Measurements from ENCODE around the gene KRT81.
"Not testable (repeated sequence)": the region's sequence is repeated elsewhere in the genome, so short reads cannot be mapped to it uniquely, and the experiment has no call there.

KRT81 gene

GRCh38 chr12:52251367-52252051 lies 39.8 kb downstream of the KRT81 start:
- no peak for DNase-seq

GRCh38 chr12:52250048-52250990 lies 41.0 kb downstream of the KRT81 start:
- DNase-seq = no peak

GRCh38 chr12:52249511-52250047 lies 41.8 kb downstream of the KRT81 start:
- DNase-seq = no peak

GRCh38 chr12:52248541-52249461 lies 42.5 kb downstream of the KRT81 start:
- DNase-seq = no peak

- peak; percentile 74 for DNase-seq
Observed at GRCh38 chr12:52247622-52248540, 43.5 kb downstream of the KRT81 start.

GRCh38 chr12:52246720-52247621 lies 44.4 kb downstream of the KRT81 start:
- DNase-seq = peak; percentile 80

- DNase-seq = no peak
Observed at GRCh38 chr12:52245962-52246569, 45.3 kb downstream of the KRT81 start.

- DNase-seq = no peak
Observed at GRCh38 chr12:52245259-52245961, 45.9 kb downstream of the KRT81 start.

GRCh38 chr12:52244615-52244994 lies 46.7 kb downstream of the KRT81 start:
- no peak for DNase-seq

GRCh38 chr12:52243856-52244614 lies 47.3 kb downstream of the KRT81 start:
- no peak for DNase-seq

- no peak for DNase-seq
Observed at GRCh38 chr12:52243259-52243855, 48.0 kb downstream of the KRT81 start.

- DNase-seq = no peak
Observed at GRCh38 chr12:52242442-52243258, 48.7 kb downstream of the KRT81 start.

GRCh38 chr12:52241205-52241842 lies 50.0 kb downstream of the KRT81 start:
- DNase-seq = no peak

GRCh38 chr12:52240247-52240646 lies 51.1 kb downstream of the KRT81 start:
- DNase-seq = not testable (repeated sequence)

- no peak for DNase-seq
Observed at GRCh38 chr12:52239767-52240166, 51.6 kb downstream of the KRT81 start.

- DNase-seq = no peak
Observed at GRCh38 chr12:52238916-52239646, 52.3 kb downstream of the KRT81 start.

Data from NCI-H774 (cell line).